DOHH2 (cell line): Measurements from ENCODE around the gene FLACC1.
"Not testable (repeated sequence)": the region's sequence is repeated elsewhere in the genome, so short reads cannot be mapped to it uniquely, and the experiment has no call there.

Source experiments
- H3F3A ChIP-seq: fragments of 200-600 bp; sonication (generic), shearing (Covaris generic); 2 replicates; pipeline ENCODE4 v1.6.0; 2016; ENCODE audit warnings: antibody characterized with exemption, mild to moderate bottlenecking; ENCODE audit not compliant: control insufficient read depth, insufficient read depth
- H3K27ac ChIP-seq: fragments of 200-600 bp; sonication (generic); 2 replicates; pipeline ENCODE4 v1.5.1; 2014; ENCODE audit warnings: low read depth, mild to moderate bottlenecking, low read length, moderate library complexity
- H3K27me3 ChIP-seq: fragments of 200-600 bp; sonication (generic); 2 replicates; pipeline ENCODE4 v1.6.1; 2014; ENCODE audit warnings: mild to moderate bottlenecking, low read length, mixed read lengths; ENCODE audit not compliant: control insufficient read depth
- H3K36me3 ChIP-seq: fragments of 200-600 bp; sonication (generic); 2 replicates; pipeline ENCODE4 v1.6.1; 2014; ENCODE audit warnings: mild to moderate bottlenecking, low read length, moderate library complexity, mixed read lengths; ENCODE audit not compliant: control insufficient read depth
- H3K4me1 ChIP-seq: fragments of 200-600 bp; sonication (generic); 2 replicates; pipeline ENCODE4 v1.6.1; 2014; ENCODE audit warnings: mild to moderate bottlenecking, low read length, mixed read lengths; ENCODE audit not compliant: control insufficient read depth
- H3K4me2 ChIP-seq: fragments of 200-600 bp; sonication (generic); 2 replicates; pipeline ENCODE4 v1.6.0; 2014; ENCODE audit warnings: mild to moderate bottlenecking, low read length, moderate library complexity
- H3K4me3 ChIP-seq: fragments of 200-600 bp; sonication (generic); 2 replicates; pipeline ENCODE4 v1.5.1; 2014; ENCODE audit warnings: mild to moderate bottlenecking, low read length, mixed read lengths
- H3K79me2 ChIP-seq: fragments of 200-600 bp; sonication (generic); 2 replicates; pipeline ENCODE4 v1.6.1; 2014; ENCODE audit warnings: mild to moderate bottlenecking, low read length, mixed read lengths; ENCODE audit not compliant: control insufficient read depth
- H3K9me2 ChIP-seq: fragments of 200-600 bp; sonication (generic); replicated peaks from 2 replicates; pipeline ENCODE4 v1.6.1; 2014; ENCODE audit warnings: mild to moderate bottlenecking, low read length, mixed read lengths; ENCODE audit not compliant: control insufficient read depth
- H3K9me3 ChIP-seq: fragments of 200-600 bp; sonication (generic); 2 replicates; pipeline ENCODE4 v1.6.1; 2014; ENCODE audit warnings: antibody characterized with exemption, low read length, mixed read lengths; ENCODE audit not compliant: control insufficient read depth, insufficient read depth
- H4K20me1 ChIP-seq: fragments of 200-600 bp; sonication (generic); 2 replicates; pipeline ENCODE4 v1.6.0; 2014; ENCODE audit warnings: low read depth, mild to moderate bottlenecking, antibody characterized with exemption, low read length, moderate library complexity; ENCODE audit not compliant: control insufficient read depth, insufficient read depth
- CTCF ChIP-seq: fragments of 200-600 bp; sonication (generic); IDR thresholded peaks from one replicate; pipeline ENCODE4 v1.5.1; 2014; ENCODE audit warnings: antibody characterized with exemption, mild to moderate bottlenecking, low read depth, low read length; ENCODE audit not compliant: poor library complexity, severe bottlenecking
- EZH2phosphoT487 ChIP-seq: fragments of 200-600 bp; sonication (generic); IDR thresholded peaks from 2 replicates; pipeline ENCODE4 v1.6.1; 2017; ENCODE audit warnings: borderline replicate concordance, mild to moderate bottlenecking, antibody characterized with exemption, low read length, moderate library complexity, mixed read lengths

Gene FLACC1

GRCh38 chr2:201377218-201377617, 20.1 kb upstream of the FLACC1 start:
- no peaks in the 10 kb centered on the region for H3K9me3 ChIP-seq
- no peaks in the 10 kb centered on the region for H4K20me1 ChIP-seq
- TF ChIP-seq EZH2phosphoT487 (no peak), CTCF (no peak)
- H3K4me2 ChIP-seq = no peak overlapping the region
- no peak overlapping the region for H3K27ac ChIP-seq
- H3K79me2 ChIP-seq = no peaks in the 10 kb centered on the region
- H3K4me3 ChIP-seq = no peak overlapping the region
- no peaks in the 10 kb centered on the region for H3K4me1 ChIP-seq
- H3K9me2 ChIP-seq = no peaks in the 10 kb centered on the region
- H3K27me3 ChIP-seq = no peaks in the 10 kb centered on the region
- H3K36me3 ChIP-seq = no peaks in the 10 kb centered on the region; the same call in 1 of the 2 replicates
- no peaks in the 10 kb centered on the region for H3F3A ChIP-seq

- no peaks in the 10 kb centered on the region for H4K20me1 ChIP-seq
- TF ChIP-seq EZH2phosphoT487 = no peak
- no peak for TF ChIP-seq CTCF
- no peak overlapping the region for H3K27ac ChIP-seq
- H3K36me3 ChIP-seq = no peaks in the 10 kb centered on the region
- no peak overlapping the region for H3K4me3 ChIP-seq
- peaks cover 6% of the 10 kb centered on the region; the same call in 1 of the 2 replicates for H3K9me3 ChIP-seq
- no peaks in the 10 kb centered on the region for H3K9me2 ChIP-seq
- no peaks in the 10 kb centered on the region for H3K79me2 ChIP-seq
- no peaks in the 10 kb centered on the region for H3K27me3 ChIP-seq
- H3K4me2 ChIP-seq = no peak overlapping the region
- H3F3A ChIP-seq = no peaks in the 10 kb centered on the region
- H3K4me1 ChIP-seq = no peaks in the 10 kb centered on the region
These were observed 12.6 kb upstream of the FLACC1 start for GRCh38 chr2:201369775-201370174.

- not testable (repeated sequence) for H3K27me3 ChIP-seq, H4K20me1 ChIP-seq, H3K9me2 ChIP-seq, H3K4me2 ChIP-seq, H3K79me2 ChIP-seq, H3K4me1 ChIP-seq, H3F3A ChIP-seq, H3K9me3 ChIP-seq, H3K36me3 ChIP-seq, H3K4me3 ChIP-seq, H3K27ac ChIP-seq
These were observed 12.2 kb upstream of the FLACC1 start for GRCh38 chr2:201369318-201369717.

GRCh38 chr2:201366146-201366545, 9.0 kb upstream of the FLACC1 start:
- peaks cover 11% of the 10 kb centered on the region; the same call in 1 of the 2 replicates for H3K9me3 ChIP-seq
- H3K36me3 ChIP-seq = no peaks in the 10 kb centered on the region
- no peaks in the 10 kb centered on the region for H3K27me3 ChIP-seq
- no peaks in the 10 kb centered on the region for H4K20me1 ChIP-seq
- H3K4me1 ChIP-seq = no peaks in the 10 kb centered on the region
- TF ChIP-seq EZH2phosphoT487 = no peak
- no peak for TF ChIP-seq CTCF
- H3K4me3 ChIP-seq = no peak overlapping the region
- no peaks in the 10 kb centered on the region for H3F3A ChIP-seq
- H3K27ac ChIP-seq = no peak overlapping the region
- H3K79me2 ChIP-seq = no peaks in the 10 kb centered on the region
- no peak overlapping the region for H3K4me2 ChIP-seq
- H3K9me2 ChIP-seq = no peaks in the 10 kb centered on the region
